Diencephalon (tissue), 1 donor: ENCODE data around the gene TNKS2. TPM values are rescaled to one million over a fixed set of nuclear protein-coding genes. Genes with fewer than 3 reads are reported as not detected.

Source experiments
- small RNA-seq: library from RNA; depleted of rRNA; stranded (forward); fragments of <200 nt; gene quantifications from one replicate; pipeline ENCODE3, GENCODE V24; 2014
- total RNA-seq: library from RNA; depleted of rRNA; stranded (reverse); fragments of >200 nt; gene quantifications from one replicate; pipeline ENCODE4 v1.2.3, GENCODE V29; 2014

TNKS2 gene
- total RNA-seq, result 80.5 TPM

DNA sequence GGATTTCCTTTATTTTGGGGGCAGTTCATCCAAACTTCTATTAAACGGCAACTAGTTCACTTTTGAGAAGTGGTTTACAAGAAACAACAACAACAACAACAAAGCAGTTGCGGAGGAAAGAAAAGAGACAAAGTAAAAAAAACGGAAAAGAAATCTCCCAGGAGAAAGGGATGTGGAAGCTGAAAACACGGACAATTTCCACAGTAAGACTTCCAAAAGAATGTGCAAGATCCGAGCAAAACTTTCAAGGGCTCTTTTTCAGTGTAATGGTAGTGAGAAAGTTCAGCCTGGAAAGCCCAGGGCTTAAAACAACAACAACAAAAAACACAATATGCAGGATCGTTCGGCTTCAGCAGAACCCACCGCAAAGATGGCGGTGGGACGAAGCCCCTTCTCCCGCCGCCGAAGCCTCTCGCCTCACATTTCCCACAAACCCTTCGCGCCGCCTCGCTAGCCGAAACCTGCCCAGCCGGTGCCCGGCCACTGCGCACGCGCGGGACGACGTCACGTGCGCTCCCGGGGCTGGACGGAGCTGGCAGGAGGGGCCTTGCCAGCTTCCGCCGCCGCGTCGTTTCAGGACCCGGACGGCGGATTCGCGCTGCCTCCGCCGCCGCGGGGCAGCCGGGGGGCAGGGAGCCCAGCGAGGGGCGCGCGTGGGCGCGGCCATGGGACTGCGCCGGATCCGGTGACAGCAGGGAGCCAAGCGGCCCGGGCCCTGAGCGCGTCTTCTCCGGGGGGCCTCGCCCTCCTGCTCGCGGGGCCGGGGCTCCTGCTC, at the start of gene TNKS2:
TSS of gene TNKS2 (plus strand) at position 553 of the 775 bp plus-strand sequence. CDS start 265 bp downstream, outside the sequence.

DNA sequence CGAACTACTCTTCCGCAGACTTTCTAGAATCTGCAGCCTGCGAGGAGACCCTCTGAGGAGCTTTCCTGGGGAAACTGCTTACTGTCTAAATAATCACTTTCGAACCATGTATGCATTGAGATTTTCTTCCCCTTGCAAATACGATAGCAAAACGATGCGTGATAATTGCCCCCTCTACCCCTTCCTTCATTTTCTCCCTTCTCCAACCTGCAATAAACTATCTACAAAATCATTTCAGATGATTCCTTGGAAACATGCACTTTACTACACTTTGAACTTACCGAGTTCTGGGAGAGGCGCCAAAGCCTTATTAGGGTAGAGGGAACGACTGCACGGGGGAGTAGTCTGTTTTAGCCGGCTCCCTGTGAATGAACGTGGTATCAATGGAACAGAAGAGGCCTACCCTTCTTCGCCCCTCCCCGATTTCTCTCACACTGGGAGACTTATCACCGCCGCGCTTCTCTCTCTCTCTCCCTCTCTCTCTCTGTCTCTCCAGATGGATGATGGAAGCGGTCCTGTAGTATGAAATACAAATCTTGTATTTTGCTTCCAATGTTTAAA, 111.0 kb downstream of the TNKS2 start, which contains the start of gene FGFBP3:
TSS of gene FGFBP3 (minus strand) at position 370 of the 561 bp plus-strand sequence. CDS start 517 bp downstream, outside the sequence.

Small RNA genes within 50 kb of the gene (small RNA-seq; reads per million reads assigned to genes)
- gene AL359198.2, result not detected
- not detected for gene SRP9P1

Other genes starting within 250 kb of the TNKS2 start
- 47.3 TPM for gene PPP1R3C, start 165.4 kb upstream of the TNKS2 start, total RNA-seq
- gene FGFBP3, start 111.1 kb downstream of the TNKS2 start, total RNA-seq, result 21.7 TPM
- gene BTAF1, start 125.3 kb downstream of the TNKS2 start, total RNA-seq, result 54.9 TPM